ENCODE results near the gene MSL2. TPM values are rescaled to one million over a fixed set of nuclear protein-coding genes. Genes with fewer than 3 reads are reported as not detected.

The MSL2 gene
- total and polyA plus RNA-seq, 2 of the 8 experiments (the other 6 are each of a cell fraction or from before 2014, with no cell fraction given), result 9.1 to 41.8 TPM

DNA sequence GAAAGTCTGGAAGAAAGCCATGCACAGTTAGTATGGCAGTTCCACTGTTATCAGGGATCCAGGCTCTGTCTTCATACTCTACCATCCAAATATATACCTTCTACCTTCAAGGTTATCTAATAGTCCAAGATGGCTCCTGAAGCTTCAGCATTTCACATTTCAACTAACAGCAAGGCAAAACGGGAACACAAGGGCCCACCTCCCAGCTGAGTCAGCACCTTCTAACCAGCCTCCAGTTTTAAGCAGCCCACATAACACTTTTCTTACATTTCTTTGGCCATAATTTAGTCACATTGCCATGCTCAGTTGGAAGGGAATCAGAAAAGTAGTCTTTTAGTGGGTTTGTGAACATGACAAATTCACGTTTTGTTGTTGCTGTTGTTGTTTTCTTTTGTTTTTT is 15.4 kb upstream of the MSL2 start:
- ChIA-PET POLR2A (ENCODE audit: partially characterized antibody) (interaction anchor here (1.7 kb wide), 1 partner anchor 15 kb away, joined by 5 read pairs; the partner anchor contains the start of gene MSL2), CTCF (ENCODE audit: partially characterized antibody) (interaction anchor here (0.6 kb wide), 1 partner anchor 566 kb away, joined by 4 read pairs; no protein-coding TSS in a partner anchor)
- H2BK20ac ChIP-seq (ENCODE audit: low read length), result no peak overlapping the region
- no peak overlapping the region for H3K4me3 ChIP-seq (ENCODE audit: extremely low read depth in 1 of 4, insufficient read depth in 2 of 4, low read depth in 3 of 4, low read length in 4 of 4)
- no peak for FAIRE-seq
- no peak overlapping the region for H2BK15ac ChIP-seq (ENCODE audit: low read length)
- H3K9me3 ChIP-seq (ENCODE audit: insufficient read depth in 2 of 2, low read depth in 1 of 2, low read length in 1 of 2), result no peaks in the 10 kb centered on the region
- no peaks in the 10 kb centered on the region for H3K27me3 ChIP-seq (replicated peaks in 1 of 4; ENCODE audit: control insufficient read depth in 3 of 4, extremely low read depth in 1 of 4, insufficient read depth in 3 of 4, low read length in 3 of 4)
- no peaks in the 10 kb centered on the region for H3K79me2 ChIP-seq (ENCODE audit: control insufficient read depth in 1 of 2, insufficient read depth in 2 of 2, low read length in 2 of 2)
- H2BK120ac ChIP-seq (replicated peaks; ENCODE audit: low read depth, low read length), result no peak overlapping the region
- no peaks in the 10 kb centered on the region for H3K23me2 ChIP-seq (ENCODE audit: low read depth, low read length)
- H4K20me1 ChIP-seq (replicated peaks in 1 of 2; ENCODE audit: control insufficient read depth in 1 of 2, insufficient read depth in 2 of 2, low read length in 2 of 2), result no peaks in the 10 kb centered on the region
- H2BK5ac ChIP-seq (ENCODE audit: low read depth, low read length), result no peak overlapping the region
- no peak overlapping the region for H3K18ac ChIP-seq (ENCODE audit: extremely low read depth, low read length)
- H4K8ac ChIP-seq (ENCODE audit: extremely low read depth, insufficient read depth, low read length), result no peak overlapping the region
- no peaks in the 10 kb centered on the region for H3K4me1 ChIP-seq (replicated peaks in 1 of 4; ENCODE audit: control insufficient read depth in 3 of 4, insufficient read depth in 4 of 4, low read length in 3 of 4)
- no peak overlapping the region for H2AK5ac ChIP-seq (ENCODE audit: low read depth, low read length)
- no peak overlapping the region for H4K5ac ChIP-seq (ENCODE audit: insufficient read length, low read depth, low read length)
- no peaks in the 10 kb centered on the region for H3K36me3 ChIP-seq (ENCODE audit: control insufficient read depth in 2 of 4, insufficient read depth in 4 of 4, low read length in 3 of 4)
- no peak overlapping the region for H4K91ac ChIP-seq (replicated peaks; ENCODE audit: insufficient read length, low read length)
- no peaks in the 10 kb centered on the region for H3K79me1 ChIP-seq (ENCODE audit: low read depth, low read length)
- H3K56ac ChIP-seq (replicated peaks; ENCODE audit: insufficient read length, low read depth, low read length), result no peak overlapping the region
- DNase-seq (ENCODE audit: low read depth in 1 of 2, low spot score in 2 of 2), result no peak
- H3K4ac ChIP-seq (replicated peaks; ENCODE audit: insufficient read length, low read depth, low read length), result no peak overlapping the region
- H2AFZ ChIP-seq (ENCODE audit: low read length), result 0 out of 2 replicates have a peak overlapping the region, but pooled peaks have one; percentile 59
- H3K9ac ChIP-seq (replicated peaks in 1 of 4; ENCODE audit: extremely low read depth in 1 of 4, low read depth in 3 of 4, low read length in 3 of 4), result no peak overlapping the region
- 78% methylated on average over 2 of the region's 2 CpGs; no CpG with 5 or more reads in 1 of the 2 experiments for WGBS, 2 experiments (ENCODE audit: extremely low coverage in 1 of 2, insufficient coverage in 1 of 2, insufficient read length in 1 of 2, insufficient replicate concordance in 2 of 2, low coverage in 1 of 2, low lambda C conversion rate in 2 of 2, missing lambda C conversion rate in 1 of 2)
- H3K14ac ChIP-seq (ENCODE audit: insufficient read length), result no peak overlapping the region
- no peak overlapping the region for H2BK12ac ChIP-seq (ENCODE audit: low read depth, low read length)
- no peak overlapping the region for H3K27ac ChIP-seq (ENCODE audit: low read depth, low read length)
- H3K4me2 ChIP-seq (ENCODE audit: insufficient read depth in 1 of 2, low read depth in 2 of 2, low read length in 2 of 2), result no peak overlapping the region
- no peak overlapping the region for H3K23ac ChIP-seq (ENCODE audit: insufficient read length)
- TF ChIP-seq ATF2 (IDR thresholded peaks at IDR 0.05; ENCODE audit: low read length) (no peak), EZH2 (IDR thresholded peaks at IDR 0.05; ENCODE audit: low read depth, low read length, severe bottlenecking) (no peak), JUND (IDR thresholded peaks at IDR 0.05; ENCODE audit: low read length) (no peak), CREB1 (IDR thresholded peaks at IDR 0.05) (no peak), ASH2L (IDR thresholded peaks at IDR 0.05; ENCODE audit: low read length) (no peak), POLR2A (IDR thresholded peaks at IDR 0.05; ENCODE audit: control extremely low read depth in 1 of 2, low read depth in 2 of 2, low read length in 2 of 2) (no peak), GABPA (IDR thresholded peaks at IDR 0.05; ENCODE audit: borderline replicate concordance, insufficient read depth, low read length) (no peak), MAFK (IDR thresholded peaks at IDR 0.05; ENCODE audit: low read depth, low read length) (no peak), BACH1 (IDR thresholded peaks at IDR 0.05; ENCODE audit: low read length) (no peak), BCL11A (IDR thresholded peaks at IDR 0.05; ENCODE audit: low read depth in 2 of 2, low read length in 2 of 2) (no peak), TAF1 (IDR thresholded peaks at IDR 0.05; ENCODE audit: low read depth, low read length) (no peak), POLR2AphosphoS5 (IDR thresholded peaks at IDR 0.05; ENCODE audit: low read depth, low read length) (no peak)
- TF ChIP-seq, protein P1, sequence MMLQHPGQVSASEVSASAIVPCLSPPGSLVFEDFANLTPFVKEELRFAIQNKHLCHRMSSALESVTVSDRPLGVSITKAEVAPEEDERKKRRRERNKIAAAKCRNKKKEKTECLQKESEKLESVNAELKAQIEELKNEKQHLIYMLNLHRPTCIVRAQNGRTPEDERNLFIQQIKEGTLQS (IDR thresholded peaks at IDR 0.05; ENCODE audit: insufficient read depth, low read depth, low read length), result no peak
